IMR-90 (cell line): ENCODE results near the gene E2F8. TPM values are rescaled to one million over a fixed set of nuclear protein-coding genes. Genes with fewer than 3 reads are reported as not detected.

Source experiments
- ATAC-seq: fragments of 200-7000 bp; cut with Tn5 transposase; 2 replicates; pipeline ENCODE4 v1.9.1; 2020; ENCODE audit warnings: low read depth, mild to moderate bottlenecking, moderate library complexity
- Bru-seq: library from RNA; stranded (reverse); fragments of 400-500 nt; gene quantifications from one replicate; lab custom pipeline; 2021; lab: Mats Ljungman, UMichigan
- BruChase-seq, 2 experiments: library from RNA; stranded (reverse); fragments of 400-500 nt; gene quantifications; one replicate each; lab custom pipeline; 2021; lab: Mats Ljungman, UMichigan
- BruUV-seq: library from RNA; stranded (reverse); fragments of 400-500 nt; replicated peaks from 2 replicates; lab custom pipeline; 2021; lab: Mats Ljungman, UMichigan
- CTCF ChIA-PET: fragments of 300-600 bp; formaldehyde crosslinking; extraction: SDS; loops from one replicate; lab custom pipeline; 2021; ENCODE audit warnings: antibody characterized with exemption; lab: Yijun Ruan, JAX
- POLR2A ChIA-PET: fragments of 300-600 bp; sonication (Branson Sonifier 250); formaldehyde crosslinking; loops from one replicate; lab custom pipeline; 2022; ENCODE audit warnings: antibody characterized with exemption; ENCODE audit not compliant: unreplicated experiment; lab: Charles Lee
- DNase-seq: peaks from one replicate; pipeline ENCODE4 v3.0.0; 2013
- H2AFZ ChIP-seq: replicated peaks from 2 replicates; pipeline ENCODE3; 2013; ENCODE audit warnings: low read length, mild to moderate bottlenecking; ENCODE audit not compliant: poor library complexity
- H2AK5ac ChIP-seq: 2 replicates; pipeline ENCODE4 v1.6.1; 2013; ENCODE audit warnings: low read depth, low read length, inconsistent platforms
- H2AK9ac ChIP-seq: replicated peaks from 2 replicates; pipeline ENCODE3; 2013; ENCODE audit warnings: mild to moderate bottlenecking, low read depth, low read length, moderate library complexity; ENCODE audit not compliant: poor library complexity
- H2BK120ac ChIP-seq: 2 replicates; pipeline ENCODE4 v1.6.1; 2013; ENCODE audit warnings: low read depth, low read length, inconsistent platforms
- H2BK15ac ChIP-seq: 3 replicates; pipeline ENCODE4 v1.6.1; 2013; ENCODE audit warnings: low read depth, low read length, inconsistent platforms
- H2BK20ac ChIP-seq: 2 replicates; pipeline ENCODE4 v1.6.1; 2013; ENCODE audit warnings: low read depth, mild to moderate bottlenecking, inconsistent platforms, low read length, moderate library complexity
- H2BK5ac ChIP-seq: 2 replicates; pipeline ENCODE4 v1.6.1; 2013; ENCODE audit warnings: mild to moderate bottlenecking, low read depth, low read length, inconsistent platforms; ENCODE audit not compliant: poor library complexity, severe bottlenecking
- H3K14ac ChIP-seq: replicated peaks from 2 replicates; pipeline ENCODE4 v1.6.1; 2013; ENCODE audit warnings: low read depth, low read length, inconsistent platforms
- H3K18ac ChIP-seq: 2 replicates; pipeline ENCODE4 v1.6.1; 2013; ENCODE audit warnings: low read depth, low read length, control low read depth
- H3K23ac ChIP-seq: 2 replicates; pipeline ENCODE4 v1.6.1; 2013; ENCODE audit warnings: low read depth, low read length, inconsistent platforms
- H3K27ac ChIP-seq: 2 replicates; pipeline ENCODE4 v1.5.1; 2013; ENCODE audit warnings: mild to moderate bottlenecking, control low read depth, low read length; ENCODE audit not compliant: insufficient read depth
- H3K27me3 ChIP-seq: 2 replicates; pipeline ENCODE4 v1.6.1; 2013; ENCODE audit warnings: low read length; ENCODE audit not compliant: control insufficient read depth, insufficient read depth
- H3K36me3 ChIP-seq: 2 replicates; pipeline ENCODE4 v1.6.1; 2013; ENCODE audit warnings: low read length, mixed read lengths; ENCODE audit not compliant: control insufficient read depth, insufficient read depth
- H3K4ac ChIP-seq: 2 replicates; pipeline ENCODE4 v1.6.1; 2013; ENCODE audit warnings: low read depth, low read length, inconsistent platforms
- H3K4me1 ChIP-seq: 2 replicates; pipeline ENCODE4 v1.6.1; 2013; ENCODE audit warnings: low read length, mixed read lengths; ENCODE audit not compliant: control insufficient read depth, insufficient read depth
- H3K4me2 ChIP-seq: 2 replicates; pipeline ENCODE4 v1.6.1; 2013; ENCODE audit warnings: low read depth, mild to moderate bottlenecking, control low read depth, low read length, moderate library complexity
- H3K4me3 ChIP-seq: 2 replicates; pipeline ENCODE4 v1.5.1; 2013; ENCODE audit warnings: low read depth, mild to moderate bottlenecking, control low read depth, low read length, moderate library complexity; ENCODE audit not compliant: insufficient read depth
- H3K56ac ChIP-seq: 2 replicates; pipeline ENCODE4 v1.6.1; 2013; ENCODE audit warnings: low read length, inconsistent platforms; ENCODE audit not compliant: insufficient read depth; ENCODE audit errors: extremely low read depth
- H3K79me1 ChIP-seq, 2 experiments: 2 replicates each; pipeline ENCODE4 v1.6.1; 2013; ENCODE audit warnings: low read length in 2 of 2, inconsistent platforms in 1 of 2, low read depth in 1 of 2
- H3K9ac ChIP-seq: 2 replicates; pipeline ENCODE4 v1.6.1; 2013; ENCODE audit warnings: low read depth, low read length, control low read depth
- H3K9me1 ChIP-seq: 2 replicates; pipeline ENCODE4 v1.6.1; 2013; ENCODE audit warnings: low read length, inconsistent platforms; ENCODE audit not compliant: insufficient read depth
- H3K9me3 ChIP-seq: 2 replicates; pipeline ENCODE4 v1.6.1; 2013; ENCODE audit warnings: low read length; ENCODE audit not compliant: control insufficient read depth, insufficient read depth
- H4K20me1 ChIP-seq: 2 replicates; pipeline ENCODE4 v1.6.1; 2013; ENCODE audit warnings: low read length, inconsistent platforms; ENCODE audit not compliant: insufficient read depth
- H4K5ac ChIP-seq: 2 replicates; pipeline ENCODE4 v1.6.1; 2013; ENCODE audit warnings: mild to moderate bottlenecking, low read depth, low read length, control low read depth
- H4K8ac ChIP-seq, 2 experiments: 2 replicates each; pipeline ENCODE4 v1.6.1; 2013; ENCODE audit warnings: low read depth in 2 of 2, low read length in 2 of 2, control low read depth in 1 of 2, inconsistent platforms in 1 of 2
- H4K91ac ChIP-seq: 2 replicates; pipeline ENCODE4 v1.6.1; 2013; ENCODE audit warnings: low read depth, low read length, inconsistent platforms; ENCODE audit not compliant: insufficient read depth
- BHLHE40 ChIP-seq: fragments of 150-350 bp; IDR thresholded peaks from 2 replicates; pipeline ENCODE4 v1.6.1; 2016; ENCODE audit warnings: mild to moderate bottlenecking, low read depth, low read length
- FOS ChIP-seq: fragments of 150-350 bp; IDR thresholded peaks from 2 replicates; pipeline ENCODE4 v1.6.1; 2016; ENCODE audit warnings: low read depth, low read length
- MXI1 ChIP-seq: IDR thresholded peaks from 2 replicates; pipeline ENCODE4 v1.6.1; 2012; ENCODE audit warnings: low read depth, mild to moderate bottlenecking, low read length, moderate library complexity, borderline replicate concordance
- RAD21 ChIP-seq: IDR thresholded peaks from 2 replicates; pipeline ENCODE4 v1.6.1; 2012; ENCODE audit warnings: low read length, improper control_type of control experiment
- WGBS, 2 experiments: methylation state at CpG; one replicate each; pipeline versions ENCODE4 v1.1.5 to v1.1.7; 2013; ENCODE audit warnings: missing lambda C conversion rate in 2 of 2; ENCODE audit not compliant: insufficient read length in 1 of 2; ENCODE audit errors: extremely low coverage in 2 of 2; 5-methylcytosine and 5-hydroxymethylcytosine counted together
- dilution Hi-C: fragments of 300-500 bp; cut with HindIII; formaldehyde crosslinking; loops from one replicate; pipeline ENCODE4 v1.14.3; 2018; ENCODE audit warnings: low sequenced_read_pairs; ENCODE audit not compliant: unreplicated experiment
- in situ Hi-C: fragments of 300-500 bp; cut with MboI; formaldehyde crosslinking; loops from 3 replicates; pipeline ENCODE4 v1.14.3; 2019; ENCODE audit warnings: low sequenced_read_pairs, inconsistent platforms, mixed read lengths
- intact Hi-C: fragments of 100-400 bp; cut with micrococcal nuclease; formaldehyde crosslinking; loops from 2 replicates; pipeline ENCODE4 v1.10.0; 2022
- long read RNA-seq: library from polyadenylated mRNA; unstranded; transcript quantifications from one replicate; pipeline ENCODE4 v2.0.0, GENCODE V29; 2021; ENCODE audit not compliant: unreplicated experiment
- polyA plus RNA-seq, 3 experiments: library from polyadenylated mRNA; depleted of rRNA; stranded (reverse); fragments of >200 nt; gene quantifications; 2 replicates each; pipeline ENCODE4 v1.2.3, GENCODE V29; 2012; ENCODE audit warnings: low replicate concordance in 1 of 3
- total RNA-seq: library from RNA; depleted of rRNA; stranded (reverse); fragments of >200 nt; gene quantifications from 2 replicates; pipeline ENCODE4 v1.2.3, GENCODE V29; 2012; rRNA removed

Gene E2F8, protein sequence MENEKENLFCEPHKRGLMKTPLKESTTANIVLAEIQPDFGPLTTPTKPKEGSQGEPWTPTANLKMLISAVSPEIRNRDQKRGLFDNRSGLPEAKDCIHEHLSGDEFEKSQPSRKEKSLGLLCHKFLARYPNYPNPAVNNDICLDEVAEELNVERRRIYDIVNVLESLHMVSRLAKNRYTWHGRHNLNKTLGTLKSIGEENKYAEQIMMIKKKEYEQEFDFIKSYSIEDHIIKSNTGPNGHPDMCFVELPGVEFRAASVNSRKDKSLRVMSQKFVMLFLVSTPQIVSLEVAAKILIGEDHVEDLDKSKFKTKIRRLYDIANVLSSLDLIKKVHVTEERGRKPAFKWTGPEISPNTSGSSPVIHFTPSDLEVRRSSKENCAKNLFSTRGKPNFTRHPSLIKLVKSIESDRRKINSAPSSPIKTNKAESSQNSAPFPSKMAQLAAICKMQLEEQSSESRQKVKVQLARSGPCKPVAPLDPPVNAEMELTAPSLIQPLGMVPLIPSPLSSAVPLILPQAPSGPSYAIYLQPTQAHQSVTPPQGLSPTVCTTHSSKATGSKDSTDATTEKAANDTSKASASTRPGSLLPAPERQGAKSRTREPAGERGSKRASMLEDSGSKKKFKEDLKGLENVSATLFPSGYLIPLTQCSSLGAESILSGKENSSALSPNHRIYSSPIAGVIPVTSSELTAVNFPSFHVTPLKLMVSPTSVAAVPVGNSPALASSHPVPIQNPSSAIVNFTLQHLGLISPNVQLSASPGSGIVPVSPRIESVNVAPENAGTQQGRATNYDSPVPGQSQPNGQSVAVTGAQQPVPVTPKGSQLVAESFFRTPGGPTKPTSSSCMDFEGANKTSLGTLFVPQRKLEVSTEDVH
- total RNA-seq (1.1 TPM in 2 replicates), polyA plus RNA-seq (2012; rRNA removed) (2.3 and 2.6 TPM in 2 replicates), Bru-seq, nascent RNA (percentile 39 among the genes with signal in this experiment), BruChase-seq, experiment 1, labeled RNA remaining after a 6-hour chase (percentile 26 among the genes with signal in this experiment), BruChase-seq, experiment 2, labeled RNA remaining after a 2-hour chase (percentile 29 among the genes with signal in this experiment)
- 0.51 and 0.92 TPM in 2 replicates for polyA plus RNA-seq (2012; cell fraction: cytosol; rRNA removed)
- 2.1 and 2.6 TPM in 2 replicates for polyA plus RNA-seq (2012; cell fraction: nucleus; rRNA removed; ENCODE audit: low replicate concordance)
- long read RNA-seq, partial matches to known transcripts, result 1 of 1 reads
- long read RNA-seq, other reads (novel, unspliced or antisense), result 0 of 1 reads

DNA sequence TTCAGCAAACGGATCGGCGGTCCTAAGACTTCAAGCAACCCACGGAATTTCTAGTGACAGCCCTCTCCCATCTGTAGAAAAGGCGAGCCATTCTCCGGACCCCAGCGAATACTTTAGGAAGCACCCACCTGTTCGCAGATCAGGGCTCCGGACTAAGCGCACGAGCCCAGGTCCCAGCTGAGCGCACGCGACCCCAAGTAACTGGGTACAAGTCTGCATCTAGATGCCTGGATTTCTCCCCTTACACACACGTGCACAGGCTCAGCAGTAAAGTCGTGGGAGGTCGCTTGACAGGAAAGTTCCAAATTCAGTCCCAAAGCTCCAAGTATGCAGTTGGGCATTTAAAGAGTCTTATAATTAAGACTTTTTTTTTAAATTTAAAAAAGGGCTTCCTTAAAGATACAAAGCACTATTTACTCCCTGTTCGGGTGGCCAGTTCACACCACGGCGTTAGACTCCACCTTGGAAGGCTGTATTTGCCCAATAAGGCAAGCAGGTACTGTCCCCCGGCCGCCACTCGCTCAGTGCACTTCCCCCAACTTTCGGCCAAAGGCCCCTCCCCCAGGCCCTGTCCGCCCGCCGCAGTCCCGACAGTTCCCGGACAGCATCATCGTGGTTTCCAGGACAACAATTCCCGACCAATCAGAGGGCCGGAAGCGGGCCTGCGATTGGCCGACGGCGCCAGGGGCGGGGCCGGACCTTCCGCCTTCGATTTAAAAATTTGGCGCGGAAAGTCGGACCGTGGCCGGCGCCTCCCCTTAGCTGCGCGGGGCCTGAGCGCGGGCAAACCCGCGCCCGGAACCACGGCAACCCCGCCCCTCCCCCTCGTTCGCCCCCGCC, at the start of gene E2F8:
TSS of gene E2F8 (minus strand) at position 526 of the 840 bp plus-strand sequence. CDS start 824 bp downstream, outside the sequence.
- Histone ChIP-seq H3K23ac (peak within 1 kb of the TSS; percentile 18; the same call in 1 of the 2 replicates), H3K4me1 (no peaks in the 10 kb centered on the region), H3K4me2 (peak within 1 kb of the TSS; percentile 96), H3K27ac (no peak within 1 kb of the TSS; the same call in 1 of the 2 replicates), H2BK120ac (no peak within 1 kb of the TSS), H4K8ac (no peak within 1 kb of the TSS; a peak in 1 of 4 replicates), H3K27me3 (peaks cover 26% of the 10 kb centered on the region), H3K36me3 (no peaks in the 10 kb centered on the region; the same call in 1 of the 2 replicates), H2BK5ac (no peak within 1 kb of the TSS), H2AFZ (peak within 1 kb of the TSS; percentile 94), H3K9me3 (no peaks in the 10 kb centered on the region), H2BK15ac (no peak within 1 kb of the TSS; the same call in 2 of the 3 replicates), H4K20me1 (no peaks in the 10 kb centered on the region), H2AK9ac (peak within 1 kb of the TSS; percentile 83), H3K9me1 (no peaks in the 10 kb centered on the region; the same call in 1 of the 2 replicates), H3K14ac (0 out of 2 replicates have a peak within 1 kb of the TSS, but pooled peaks have one; percentile 7), H3K4ac (peak within 1 kb of the TSS; percentile 37), H2AK5ac (no peak within 1 kb of the TSS), H3K9ac (peak within 1 kb of the TSS; percentile 48), H4K91ac (no peak within 1 kb of the TSS), H3K56ac (peak within 1 kb of the TSS; percentile 43), H3K79me1 (peaks cover 0 to 5% of the 10 kb centered on the region in 2 experiments; a peak in 1 of 4 replicates), H3K4me3 (peak within 1 kb of the TSS; percentile 78), H3K18ac (no peak within 1 kb of the TSS), H4K5ac (no peak within 1 kb of the TSS), H2BK20ac (no peak within 1 kb of the TSS)
- ATAC-seq, result peak; percentile 97
- intact Hi-C loops (loop anchor here (5.0 kb wide), 2 partner anchors 123 to 163 kb away; partner anchors contain the start of gene ZDHHC13), in situ Hi-C loops (no loop called here), dilution Hi-C loops (no loop called here)
- CTCF ChIA-PET, result interaction anchor here (0.6 to 1.1 kb wide), 2 partner anchors 18 to 1369 kb away, joined by 3 to 4 read pairs; no protein-coding TSS in a partner anchor
- POLR2A ChIA-PET, result no interaction called here
- WGBS, 2 experiments, result 0% methylated on average over 17 of the region's 59 CpGs; no CpG with 5 or more reads in 1 of the 2 experiments
- TF ChIP-seq BHLHE40 (peak; percentile 46; the same call in 1 of the 2 replicates), MXI1 (peak; percentile 97), FOS (peak; percentile 28; the same call in 1 of the 2 replicates), RAD21 (no peak)
- BruUV-seq, result no TSS peak
- peak; percentile 89 for DNase-seq
